T-helper 2 cell treated with Interferon-gamma antibody and Interleukin-4, amounts not matched to agents 100 ng/mL and 5 ng/mL, for 36 hours (primary cell): ENCODE measurements around the gene IL17RC. TPM values are rescaled to one million over a fixed set of nuclear protein-coding genes. Genes with fewer than 3 reads are reported as not detected.
"Not testable (repeated sequence)": the region's sequence is repeated elsewhere in the genome, so short reads cannot be mapped to it uniquely, and the experiment has no call there.

Source experiments
- intact Hi-C: fragments of 100-400 bp; cut with micrococcal nuclease; formaldehyde crosslinking; loops from one replicate; pipeline ENCODE4 v1.15.1; 2023
- total RNA-seq: library from RNA; stranded (reverse); gene quantifications from 2 replicates; pipeline ENCODE4 v1.2.3, GENCODE V29; 2022

IL17RC gene, protein sequence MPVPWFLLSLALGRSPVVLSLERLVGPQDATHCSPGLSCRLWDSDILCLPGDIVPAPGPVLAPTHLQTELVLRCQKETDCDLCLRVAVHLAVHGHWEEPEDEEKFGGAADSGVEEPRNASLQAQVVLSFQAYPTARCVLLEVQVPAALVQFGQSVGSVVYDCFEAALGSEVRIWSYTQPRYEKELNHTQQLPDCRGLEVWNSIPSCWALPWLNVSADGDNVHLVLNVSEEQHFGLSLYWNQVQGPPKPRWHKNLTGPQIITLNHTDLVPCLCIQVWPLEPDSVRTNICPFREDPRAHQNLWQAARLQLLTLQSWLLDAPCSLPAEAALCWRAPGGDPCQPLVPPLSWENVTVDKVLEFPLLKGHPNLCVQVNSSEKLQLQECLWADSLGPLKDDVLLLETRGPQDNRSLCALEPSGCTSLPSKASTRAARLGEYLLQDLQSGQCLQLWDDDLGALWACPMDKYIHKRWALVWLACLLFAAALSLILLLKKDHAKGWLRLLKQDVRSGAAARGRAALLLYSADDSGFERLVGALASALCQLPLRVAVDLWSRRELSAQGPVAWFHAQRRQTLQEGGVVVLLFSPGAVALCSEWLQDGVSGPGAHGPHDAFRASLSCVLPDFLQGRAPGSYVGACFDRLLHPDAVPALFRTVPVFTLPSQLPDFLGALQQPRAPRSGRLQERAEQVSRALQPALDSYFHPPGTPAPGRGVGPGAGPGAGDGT
- 0.23 and 0.34 TPM in 2 replicates for total RNA-seq

DNA sequence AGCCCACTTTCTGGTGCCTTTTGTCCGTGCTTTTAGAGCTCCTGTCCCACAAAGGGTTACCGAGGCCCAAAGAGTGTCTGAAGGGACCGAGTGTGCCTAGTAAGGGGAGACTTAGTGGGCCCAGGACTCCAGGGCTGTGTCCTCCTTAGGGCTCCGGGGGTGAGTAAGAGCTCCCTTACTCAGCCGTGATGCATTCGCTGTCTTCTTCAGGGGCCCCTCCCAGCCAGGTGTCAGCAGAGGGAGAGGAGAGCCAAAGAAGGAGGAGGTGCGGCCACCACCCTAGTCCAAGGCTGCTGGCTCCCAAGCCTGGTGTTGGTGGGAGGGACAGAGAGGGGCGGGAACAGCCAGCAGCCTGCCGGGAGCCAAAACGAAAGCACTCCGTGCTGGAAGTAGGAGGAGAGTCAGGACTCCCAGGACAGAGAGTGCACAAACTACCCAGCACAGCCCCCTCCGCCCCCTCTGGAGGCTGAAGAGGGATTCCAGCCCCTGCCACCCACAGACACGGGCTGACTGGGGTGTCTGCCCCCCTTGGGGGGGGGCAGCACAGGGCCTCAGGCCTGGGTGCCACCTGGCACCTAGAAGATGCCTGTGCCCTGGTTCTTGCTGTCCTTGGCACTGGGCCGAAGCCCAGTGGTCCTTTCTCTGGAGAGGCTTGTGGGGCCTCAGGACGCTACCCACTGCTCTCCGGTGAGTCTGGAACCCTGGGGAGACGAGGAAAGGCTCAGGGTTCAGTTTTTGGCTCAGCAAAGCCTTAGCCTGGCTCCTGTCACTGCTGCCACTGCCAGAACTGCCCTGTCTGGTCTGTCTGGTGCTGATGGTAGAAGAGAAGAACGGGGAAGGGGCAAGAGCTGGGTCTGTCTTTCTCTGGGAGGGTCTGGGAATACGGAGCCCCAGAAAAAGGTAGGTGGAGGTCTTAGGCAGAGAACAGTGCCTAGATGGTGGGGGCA is at the start of gene IL17RC:
Gene IL17RC, plus strand, starts transcription at position 365 of the 947 bp plus-strand sequence. Its CDS starts 218 bp downstream, at position 583.
- intact Hi-C loops, result no loop called here

DNA sequence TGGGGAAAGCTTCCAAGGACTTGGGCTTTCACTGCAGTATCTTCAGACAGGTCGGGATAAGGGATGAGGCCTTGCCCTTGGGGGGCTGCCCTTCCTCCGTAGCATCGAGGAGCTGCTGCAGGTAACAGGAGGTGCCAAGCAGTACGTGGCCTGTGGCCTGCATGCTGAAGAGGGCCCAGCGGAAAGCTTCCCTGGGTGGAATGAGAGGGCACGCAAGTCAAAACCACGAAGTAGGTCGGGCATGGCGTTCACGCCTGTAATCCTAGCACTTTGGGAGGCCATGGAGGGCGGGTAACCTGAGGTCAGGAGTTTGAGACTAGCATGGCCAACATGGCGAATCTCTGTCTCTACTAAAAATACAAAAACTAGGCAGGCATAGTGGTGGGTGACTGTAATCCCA is 49.8 kb upstream of the IL17RC start:
- intact Hi-C loops, result no loop called here

DNA sequence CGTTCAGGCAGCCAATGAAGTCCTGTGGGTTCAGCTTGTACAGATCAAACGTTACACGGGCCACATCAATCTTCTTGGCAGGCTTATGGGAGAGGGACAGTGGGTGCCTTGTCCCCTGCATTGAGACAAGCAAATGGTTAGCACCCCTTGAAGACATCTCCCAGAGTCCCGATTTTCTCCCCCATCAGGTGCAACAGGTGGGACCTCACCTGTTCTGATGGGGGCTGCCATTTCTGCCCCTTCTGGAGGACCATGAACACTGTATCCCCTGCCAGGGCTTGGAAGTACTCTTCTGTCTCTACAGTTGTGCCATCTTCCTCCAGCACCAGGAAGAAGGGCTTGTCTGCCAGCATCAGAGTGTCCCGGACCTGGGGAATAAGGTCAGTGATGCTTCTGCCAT is 46.9 kb upstream of the IL17RC start:
- intact Hi-C loops, result no loop called here

DNA sequence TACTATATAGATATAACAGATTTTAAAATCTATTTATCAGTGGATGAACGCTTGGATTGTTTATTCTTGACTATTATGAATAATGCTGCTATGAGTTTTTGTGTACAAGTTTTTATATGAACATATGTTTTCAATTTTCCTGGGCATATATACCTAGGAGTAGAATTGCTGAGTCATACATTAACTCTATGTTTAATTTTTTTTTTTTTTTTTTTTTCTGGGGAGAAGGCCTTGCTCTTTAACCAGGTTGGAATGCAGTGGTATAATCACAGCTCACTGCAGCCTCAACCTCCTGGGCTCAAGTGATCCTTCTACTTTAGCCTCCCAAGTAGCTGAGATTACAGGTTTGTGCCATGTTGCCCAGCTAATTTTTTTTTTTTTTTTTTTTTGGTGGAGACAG is 45.9 kb upstream of the IL17RC start:
- intact Hi-C loops, result no loop called here

DNA sequence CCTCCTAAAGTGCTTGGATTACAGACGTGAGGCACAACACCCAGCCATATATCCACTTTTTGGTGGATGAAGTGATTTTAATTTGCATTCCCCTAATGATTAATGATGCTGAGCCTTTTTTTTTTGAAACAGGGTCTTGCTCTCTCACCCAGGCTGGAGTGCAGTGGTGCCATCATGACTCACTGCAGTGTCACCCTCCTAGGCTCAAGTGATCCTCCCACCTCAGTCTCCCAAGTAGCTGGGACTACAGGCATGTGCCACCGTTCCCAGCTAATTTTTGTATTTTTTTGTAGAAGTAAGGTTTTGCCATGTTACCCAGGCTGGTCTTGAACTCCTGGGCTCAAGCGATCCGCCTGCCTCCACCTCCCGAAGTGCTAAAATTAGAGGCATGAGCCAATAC is 44.8 kb upstream of the IL17RC start:
- intact Hi-C loops, result not testable (repeated sequence)

DNA sequence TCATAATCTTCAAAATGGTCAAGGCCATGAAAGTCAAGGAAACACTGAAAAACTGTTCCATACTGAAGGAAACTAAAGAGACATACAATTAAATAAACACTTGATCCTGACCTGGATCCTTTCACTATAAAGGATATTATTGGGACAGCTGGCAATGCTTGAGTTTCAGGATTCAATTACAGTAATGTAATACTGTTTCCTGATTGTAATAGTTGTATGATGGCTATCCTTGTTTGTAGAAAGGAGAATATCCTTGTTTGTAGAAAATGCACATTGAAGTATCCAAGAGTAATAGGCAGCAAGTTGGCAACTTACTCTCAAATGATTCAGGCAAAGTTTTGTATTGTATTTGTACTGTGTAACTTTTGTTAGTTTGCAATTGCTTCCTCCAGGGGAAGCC is 41.5 kb upstream of the IL17RC start:
- intact Hi-C loops, result no loop called here

DNA sequence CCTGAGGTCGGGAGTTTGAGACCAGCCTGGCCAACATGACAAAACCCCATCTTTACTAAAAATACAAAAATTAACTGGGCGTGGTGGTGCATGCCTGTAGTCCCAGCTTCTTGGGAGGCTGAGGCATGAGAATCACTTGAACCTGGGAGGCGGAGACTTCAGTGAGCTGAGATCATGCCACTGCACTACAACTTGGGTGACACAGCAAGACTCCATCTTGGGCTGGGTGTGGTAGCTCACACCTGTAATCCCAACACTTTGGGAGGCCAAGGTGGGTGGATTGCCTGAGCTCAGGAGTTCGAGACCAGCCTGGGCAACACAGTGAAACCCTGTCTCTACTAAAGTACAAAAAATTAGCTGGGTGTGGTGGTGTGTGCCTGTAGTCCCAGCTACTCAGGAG is 40.6 kb upstream of the IL17RC start:
- intact Hi-C loops, result not testable (repeated sequence)

DNA sequence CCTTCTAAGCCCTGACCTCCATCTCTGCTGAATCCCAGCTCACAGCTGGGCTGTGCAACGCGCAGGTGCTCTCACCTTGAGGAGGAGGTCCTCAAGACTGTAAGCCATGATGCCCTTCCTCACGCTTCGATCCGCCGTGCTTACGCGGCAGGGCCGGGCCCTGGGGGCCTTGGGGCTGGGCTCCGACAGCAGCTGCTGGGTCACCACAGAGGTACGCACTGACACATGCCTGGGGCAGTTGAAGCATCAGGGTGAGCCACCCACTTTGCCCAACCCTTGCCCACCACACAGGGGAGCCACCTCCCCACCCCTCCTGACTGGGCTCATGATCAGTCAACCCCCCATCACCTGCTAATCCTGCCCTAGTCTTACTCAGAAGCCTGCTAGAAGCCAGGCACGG is 39.9 kb upstream of the IL17RC start:
- intact Hi-C loops, result no loop called here

DNA sequence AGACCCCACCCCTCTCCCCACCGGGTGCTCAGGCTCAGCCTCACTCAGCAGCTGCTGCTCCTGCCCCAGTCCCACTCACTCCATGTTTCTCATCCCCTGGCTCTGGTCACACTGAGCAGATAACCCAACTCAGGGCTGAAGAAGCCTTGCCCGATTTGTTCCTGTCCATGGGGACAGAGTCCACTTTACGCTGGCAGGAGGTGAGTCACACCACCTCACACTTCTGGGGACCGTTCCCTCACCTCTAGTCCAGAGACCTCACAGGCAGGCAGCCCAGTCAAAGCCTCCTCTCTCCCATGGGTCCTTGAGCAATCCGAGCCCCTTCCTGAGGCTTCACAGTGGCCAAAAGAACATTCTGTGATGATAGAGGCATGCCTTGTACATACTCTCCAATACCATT is 38.2 kb upstream of the IL17RC start:
- intact Hi-C loops, result no loop called here

DNA sequence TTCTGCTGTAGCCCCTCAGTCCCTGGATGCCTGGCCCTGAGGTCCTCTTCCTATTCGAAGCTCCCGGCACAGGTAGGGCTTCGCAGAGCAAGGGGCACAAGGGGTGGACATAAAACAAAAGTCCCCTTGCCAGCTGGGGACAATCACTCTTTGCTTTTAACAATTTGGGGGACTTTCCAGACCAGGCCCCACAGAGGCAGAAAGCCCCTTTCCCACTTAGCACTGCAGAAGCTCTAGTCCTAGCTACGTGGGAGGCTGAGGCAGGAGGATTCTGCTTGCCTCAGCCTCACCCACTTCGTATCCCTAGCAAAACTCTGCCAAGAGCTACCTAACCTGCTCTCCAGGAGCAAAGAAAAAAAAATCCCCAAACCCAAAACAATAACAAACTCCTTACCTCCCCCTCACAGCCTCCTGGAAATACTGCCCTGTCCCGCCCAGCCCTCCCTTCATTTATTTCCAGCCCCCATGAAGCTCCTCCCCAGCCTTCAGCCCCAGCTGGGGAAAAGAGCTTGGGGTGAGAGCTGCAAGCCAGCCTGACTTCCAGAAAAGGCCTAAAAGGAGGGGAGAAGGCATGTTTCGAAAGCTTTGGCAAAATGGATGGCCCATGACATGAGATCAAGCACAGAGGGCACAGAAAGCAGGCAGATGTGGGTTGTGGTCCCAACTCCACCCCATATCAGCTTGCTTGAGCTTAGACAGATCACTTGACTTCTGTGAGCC is 36.9 kb upstream of the IL17RC start, which contains the start of gene CIDEC:
Gene CIDEC, minus strand, starts transcription at position 424 of the 720 bp plus-strand sequence. CDS start 1,767 bp downstream, outside the sequence.
- intact Hi-C loops, result no loop called here

DNA sequence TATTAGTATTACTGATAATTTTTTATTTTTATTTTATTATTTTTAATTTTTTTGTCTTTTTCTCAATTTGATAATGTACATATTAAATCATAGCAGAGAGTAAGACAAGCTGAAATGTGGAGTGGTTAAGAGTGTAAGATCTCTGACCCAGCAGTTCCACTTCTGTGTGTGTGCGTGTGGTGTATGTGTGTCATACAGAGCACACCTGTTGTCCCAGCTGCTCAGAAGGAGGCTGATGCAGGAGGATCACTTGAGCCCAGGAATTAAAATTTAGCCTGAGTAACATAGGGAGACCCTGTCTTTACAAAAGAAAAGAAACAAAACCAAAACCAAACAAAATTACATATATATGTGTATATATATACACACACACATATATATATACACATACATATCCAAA is 35.5 kb upstream of the IL17RC start:
- intact Hi-C loops, result no loop called here

DNA sequence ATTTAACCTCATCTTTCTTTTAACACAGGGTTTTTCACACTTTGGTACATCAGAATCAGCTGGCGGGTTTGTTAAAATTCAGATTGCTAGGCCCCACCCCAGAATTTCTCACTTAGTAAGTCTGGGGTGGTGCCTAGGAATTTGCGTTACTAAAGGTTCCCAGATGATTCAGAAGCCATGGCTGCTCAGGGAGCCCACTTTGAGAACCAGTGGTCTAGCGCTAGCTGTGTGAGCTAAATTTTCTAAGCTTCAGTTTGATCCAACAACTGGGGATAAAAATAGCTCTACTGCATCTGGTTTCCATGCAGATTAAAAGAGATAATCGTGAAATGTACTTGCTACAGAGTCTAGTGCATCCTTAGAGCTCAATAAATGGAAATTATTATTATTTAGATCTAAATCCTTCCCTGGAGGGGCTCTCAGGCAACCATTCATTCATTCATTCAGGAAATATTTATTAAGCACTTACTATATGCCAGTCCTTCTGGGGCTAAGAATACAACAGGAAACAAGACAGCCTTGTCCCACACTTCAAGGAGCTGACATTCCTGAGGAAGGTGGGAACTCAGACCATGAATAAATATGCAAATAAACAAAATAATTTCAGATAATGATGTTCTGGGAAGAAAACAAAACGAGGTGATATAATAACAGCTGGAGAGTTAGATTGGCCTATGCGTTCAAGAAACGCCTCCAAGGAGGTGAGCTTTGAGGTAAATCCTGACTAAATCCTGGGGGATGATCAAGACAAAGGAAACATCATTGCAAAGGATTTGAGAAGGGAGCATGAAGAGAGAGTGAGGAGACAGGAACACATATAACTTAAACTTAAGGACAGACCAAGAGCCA is 33.0 kb upstream of the IL17RC start:
- intact Hi-C loops, result no loop called here

DNA sequence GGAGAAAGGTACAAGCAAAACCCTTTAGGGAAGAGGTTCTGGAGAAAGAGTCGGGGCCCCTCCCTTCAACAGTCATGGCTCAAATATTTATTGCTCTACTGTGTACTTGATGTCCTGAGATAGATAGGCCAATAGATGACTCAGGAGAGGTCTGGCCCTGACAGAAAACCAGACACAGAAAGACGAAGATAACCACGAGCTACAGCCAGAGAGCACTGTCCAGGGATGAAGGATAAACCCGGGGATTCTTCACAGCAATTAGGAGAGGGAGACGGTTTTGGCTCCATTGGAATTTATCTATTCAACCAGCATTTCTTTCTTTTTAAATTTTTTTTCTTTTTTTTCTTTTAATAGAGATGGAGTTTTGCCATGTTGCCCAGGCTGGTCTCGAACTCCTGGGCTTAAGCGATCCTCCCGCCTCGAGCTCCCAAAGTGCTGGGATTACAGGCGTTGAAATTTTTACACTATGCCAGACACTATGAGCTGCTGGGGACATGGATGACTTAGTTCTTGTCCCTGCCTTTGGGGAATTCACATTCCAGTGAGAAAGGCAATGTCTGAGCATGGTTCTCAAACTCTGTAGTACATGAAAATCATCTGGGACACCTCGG is 32.2 kb upstream of the IL17RC start:
- intact Hi-C loops, result no loop called here

DNA sequence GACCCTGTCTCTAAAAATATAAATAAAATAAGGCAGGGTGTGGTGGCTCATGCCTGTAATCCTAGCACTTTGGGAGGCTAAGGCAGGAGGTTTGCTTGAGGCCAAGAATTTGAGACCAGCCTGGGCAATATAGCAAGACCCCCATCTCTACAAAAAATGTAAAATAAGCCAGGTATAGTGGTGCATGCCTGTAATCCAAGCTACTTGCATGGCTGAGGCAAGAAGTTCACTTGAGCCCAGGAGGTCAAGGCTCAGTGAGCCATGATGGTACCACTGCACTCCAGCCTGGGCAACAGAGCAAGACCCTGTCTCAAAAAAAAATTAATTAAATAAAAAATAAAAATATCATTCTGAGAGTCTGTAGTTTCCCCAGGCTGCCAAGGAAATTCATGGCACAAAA is 30.6 kb upstream of the IL17RC start:
- intact Hi-C loops, result no loop called here

DNA sequence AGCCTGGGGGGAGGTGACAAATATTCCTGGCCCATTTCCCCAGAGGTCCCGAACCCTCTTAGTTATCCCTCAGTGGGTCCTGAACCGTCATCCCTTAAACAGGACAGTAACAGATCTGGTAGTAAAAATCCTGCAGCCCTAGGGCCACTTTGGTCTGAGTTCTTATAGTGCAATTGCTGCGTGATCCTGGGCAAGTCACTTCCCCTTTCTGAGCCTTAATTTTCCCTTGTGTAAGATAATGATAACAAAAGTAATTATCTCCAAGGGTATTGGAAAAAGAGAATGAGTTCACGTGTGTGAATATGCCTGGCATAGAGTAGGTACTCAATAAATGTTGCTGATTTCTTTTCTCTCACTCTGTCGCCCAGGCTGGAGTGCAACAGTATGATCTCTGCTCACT is 29.4 kb upstream of the IL17RC start:
- intact Hi-C loops, result no loop called here

DNA sequence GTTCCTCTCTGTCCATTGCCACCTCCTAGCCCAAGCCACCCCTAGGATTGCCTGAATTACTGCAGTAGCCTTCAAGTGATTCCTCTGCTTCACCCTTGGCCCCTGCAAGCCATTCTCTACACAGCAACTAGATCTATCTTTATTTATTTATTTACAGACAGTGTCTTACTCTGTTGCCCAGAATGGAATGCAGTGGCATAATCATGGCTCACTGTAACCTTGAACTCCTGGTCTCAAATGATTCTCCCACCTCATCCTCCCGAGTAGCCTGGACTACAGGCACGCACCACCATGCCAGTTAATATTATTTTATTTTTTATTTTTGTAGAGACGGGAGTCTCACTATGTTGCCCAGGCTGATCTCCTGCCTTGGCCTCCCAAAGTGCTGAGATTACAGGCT is 28.4 kb upstream of the IL17RC start:
- intact Hi-C loops, result no loop called here

DNA sequence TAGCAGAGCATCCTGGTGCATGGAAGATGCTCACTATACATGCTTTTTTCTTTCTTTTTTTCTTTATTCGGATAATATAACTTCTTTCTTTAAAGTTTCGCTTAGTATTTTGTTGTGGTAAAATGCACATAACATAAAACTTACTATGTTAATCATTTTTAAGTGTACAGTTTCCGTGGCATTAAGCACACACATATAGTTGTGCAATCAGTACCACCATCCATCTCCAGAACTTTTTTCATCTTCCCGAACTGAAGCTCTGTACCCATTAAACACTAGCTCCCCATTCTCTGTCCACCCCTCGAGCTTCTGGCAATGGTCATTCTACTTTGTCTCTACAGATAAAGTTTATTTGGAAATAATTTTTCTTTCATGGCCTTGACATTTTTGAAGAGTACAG is 27.5 kb upstream of the IL17RC start:
- intact Hi-C loops, result no loop called here

DNA sequence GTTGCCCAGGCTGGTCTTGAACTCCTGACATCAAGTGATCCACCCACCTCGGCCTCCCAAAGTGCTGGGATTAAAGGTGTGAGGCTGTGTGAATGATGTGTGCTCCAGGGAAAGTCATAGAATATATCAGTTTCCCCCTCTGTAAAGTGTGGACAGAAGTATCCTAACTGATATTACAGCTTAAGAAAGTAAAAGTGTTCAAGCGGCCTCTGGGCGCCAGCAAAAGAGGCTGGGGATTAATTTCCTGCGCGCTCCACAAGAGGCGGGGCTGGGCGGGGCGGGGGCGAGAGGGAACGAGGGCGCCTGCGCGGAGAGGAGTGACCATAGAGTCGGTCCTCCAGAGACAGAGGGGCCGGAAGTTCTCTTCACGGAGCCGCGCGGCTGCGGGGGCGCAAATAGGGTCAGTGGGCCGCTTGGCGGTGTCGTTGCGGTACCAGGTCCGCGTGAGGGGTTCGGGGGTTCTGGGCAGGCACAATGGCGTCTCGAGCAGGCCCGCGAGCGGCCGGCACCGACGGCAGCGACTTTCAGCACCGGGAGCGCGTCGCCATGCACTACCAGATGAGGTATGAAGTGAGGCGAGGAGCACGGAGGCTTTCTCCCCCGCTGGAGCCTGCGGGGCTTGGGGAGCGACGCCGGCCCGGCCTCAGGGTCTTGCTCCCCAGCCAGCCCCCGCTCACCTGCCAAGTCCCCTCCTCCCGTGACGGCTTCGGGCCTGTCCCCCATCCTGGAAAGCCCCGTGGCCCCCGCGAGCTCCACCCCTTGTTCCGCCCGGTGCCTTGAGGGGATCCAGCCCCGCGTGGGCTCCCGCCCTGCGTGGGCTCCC is 26.4 kb upstream of the IL17RC start, which contains the start of gene JAGN1:
Gene JAGN1, plus strand, starts transcription at position 362 of the 823 bp plus-strand sequence. Its CDS starts 113 bp downstream, at position 475.
- intact Hi-C loops, result loop anchor here (1.0 to 5.0 kb wide), 13 partner anchors 25 to 493 kb away; partner anchors contain the start of genes BRK1, BRPF1, CRELD1 and EMC3
